Endothelial cell of umbilical vein (primary cell): ENCODE results near the gene MAPK13.

Source experiments
- MYC ChIP-seq: IDR thresholded peaks from one replicate; pipeline ENCODE4 v1.6.1; 2011; ENCODE audit warnings: mild to moderate bottlenecking, low read depth, low read length
- TF ChIP-seq, protein P1 (sequence below), 2 donors: IDR thresholded peaks; 1 replicate in 1 of 2; 2 replicates in 1 of 2; pipeline ENCODE4 v1.5.1; 2011; ENCODE audit warnings: low read length in 2 of 2, mild to moderate bottlenecking in 2 of 2, moderate library complexity in 2 of 2, control low read depth in 1 of 2, inconsistent platforms in 1 of 2, low read depth in 1 of 2; ENCODE audit not compliant: insufficient read depth in 1 of 2; ENCODE audit errors: extremely low read depth in 1 of 2

DNA sequence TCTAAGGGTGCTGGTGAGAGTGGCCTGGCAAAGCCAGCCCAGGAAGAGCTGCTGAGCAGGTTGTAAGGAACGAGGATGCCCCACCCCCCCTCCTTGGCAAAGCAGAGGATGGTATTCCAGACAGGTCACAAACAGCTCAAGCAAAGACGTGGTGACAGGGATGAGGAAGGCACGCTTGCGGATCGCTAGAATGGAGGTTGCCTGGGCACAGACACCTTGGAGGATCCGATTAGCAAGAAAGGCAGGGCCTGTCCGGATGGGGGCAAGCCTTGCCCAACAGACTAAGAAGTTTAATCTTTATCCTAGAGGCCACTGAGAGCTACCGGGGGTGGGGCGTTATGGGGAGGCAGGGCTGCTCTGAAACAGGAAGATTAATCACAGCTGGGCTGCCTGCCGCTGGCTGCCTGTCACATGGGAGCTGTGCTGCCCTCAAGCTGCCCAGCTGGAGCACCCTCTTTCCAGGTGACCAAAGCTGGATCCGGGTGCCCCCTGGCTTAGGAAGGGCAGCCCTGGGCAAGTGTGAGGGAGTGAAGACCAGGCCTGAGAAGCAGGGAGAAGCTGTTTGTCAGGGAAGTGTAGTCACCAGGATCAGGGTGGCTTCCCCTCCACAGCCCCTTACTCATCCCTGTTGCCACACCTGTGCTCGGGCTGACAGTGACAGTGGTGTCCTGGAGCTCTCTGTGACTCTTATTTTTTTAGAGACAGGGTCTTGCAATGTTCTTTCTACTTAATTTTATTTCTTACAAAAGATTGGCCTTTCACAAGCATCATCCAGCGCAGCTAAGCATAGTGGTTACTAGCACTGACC is 9.1 kb upstream of the MAPK13 start:
- peak; percentile 26 for TF ChIP-seq MYC
- TF ChIP-seq, protein P1, sequence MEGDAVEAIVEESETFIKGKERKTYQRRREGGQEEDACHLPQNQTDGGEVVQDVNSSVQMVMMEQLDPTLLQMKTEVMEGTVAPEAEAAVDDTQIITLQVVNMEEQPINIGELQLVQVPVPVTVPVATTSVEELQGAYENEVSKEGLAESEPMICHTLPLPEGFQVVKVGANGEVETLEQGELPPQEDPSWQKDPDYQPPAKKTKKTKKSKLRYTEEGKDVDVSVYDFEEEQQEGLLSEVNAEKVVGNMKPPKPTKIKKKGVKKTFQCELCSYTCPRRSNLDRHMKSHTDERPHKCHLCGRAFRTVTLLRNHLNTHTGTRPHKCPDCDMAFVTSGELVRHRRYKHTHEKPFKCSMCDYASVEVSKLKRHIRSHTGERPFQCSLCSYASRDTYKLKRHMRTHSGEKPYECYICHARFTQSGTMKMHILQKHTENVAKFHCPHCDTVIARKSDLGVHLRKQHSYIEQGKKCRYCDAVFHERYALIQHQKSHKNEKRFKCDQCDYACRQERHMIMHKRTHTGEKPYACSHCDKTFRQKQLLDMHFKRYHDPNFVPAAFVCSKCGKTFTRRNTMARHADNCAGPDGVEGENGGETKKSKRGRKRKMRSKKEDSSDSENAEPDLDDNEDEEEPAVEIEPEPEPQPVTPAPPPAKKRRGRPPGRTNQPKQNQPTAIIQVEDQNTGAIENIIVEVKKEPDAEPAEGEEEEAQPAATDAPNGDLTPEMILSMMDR (IDR thresholded peaks at IDR 0.05; ENCODE audit: extremely low read depth in 1 of 2, insufficient read depth in 1 of 2, low read depth in 1 of 2, low read length in 2 of 2) = no peak
